PC-9 (cell line): ENCODE results near the gene C1orf226.

Experiments used
- EZH2 ChIP-seq: fragments of 200-600 bp; sonication (generic); IDR thresholded peaks from 2 replicates; pipeline ENCODE4 v1.8.0; 2017; ENCODE audit warnings: antibody characterized with exemption, low read depth
- TF ChIP-seq, protein P1 (sequence below): fragments of 200-600 bp; sonication (generic); conservative IDR thresholded peaks from 2 replicates; pipeline ENCODE4 v1.6.1; 2017; ENCODE audit warnings: mixed run types, antibody characterized with exemption, mild to moderate bottlenecking, moderate library complexity

DNA sequence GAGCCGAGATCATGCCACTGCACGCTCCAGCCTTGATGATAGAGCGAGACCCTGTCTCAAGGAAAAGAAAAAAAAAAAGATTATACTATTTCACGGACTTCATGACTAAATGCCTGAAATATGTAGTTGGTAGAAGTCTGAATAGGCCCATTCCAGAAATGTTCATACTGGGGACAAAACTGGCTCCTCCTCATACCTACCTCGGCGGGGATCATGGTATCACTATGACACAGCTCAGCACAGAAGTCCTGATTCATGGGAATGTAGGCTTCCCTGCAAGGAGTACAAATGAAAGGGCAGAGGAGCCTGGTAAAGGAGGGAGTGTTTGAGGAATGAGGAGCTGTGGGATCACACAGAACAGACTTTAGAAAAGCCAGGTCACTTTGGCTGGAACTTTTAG, 9.9 kb upstream of the C1orf226 start:
- TF ChIP-seq, protein P1, sequence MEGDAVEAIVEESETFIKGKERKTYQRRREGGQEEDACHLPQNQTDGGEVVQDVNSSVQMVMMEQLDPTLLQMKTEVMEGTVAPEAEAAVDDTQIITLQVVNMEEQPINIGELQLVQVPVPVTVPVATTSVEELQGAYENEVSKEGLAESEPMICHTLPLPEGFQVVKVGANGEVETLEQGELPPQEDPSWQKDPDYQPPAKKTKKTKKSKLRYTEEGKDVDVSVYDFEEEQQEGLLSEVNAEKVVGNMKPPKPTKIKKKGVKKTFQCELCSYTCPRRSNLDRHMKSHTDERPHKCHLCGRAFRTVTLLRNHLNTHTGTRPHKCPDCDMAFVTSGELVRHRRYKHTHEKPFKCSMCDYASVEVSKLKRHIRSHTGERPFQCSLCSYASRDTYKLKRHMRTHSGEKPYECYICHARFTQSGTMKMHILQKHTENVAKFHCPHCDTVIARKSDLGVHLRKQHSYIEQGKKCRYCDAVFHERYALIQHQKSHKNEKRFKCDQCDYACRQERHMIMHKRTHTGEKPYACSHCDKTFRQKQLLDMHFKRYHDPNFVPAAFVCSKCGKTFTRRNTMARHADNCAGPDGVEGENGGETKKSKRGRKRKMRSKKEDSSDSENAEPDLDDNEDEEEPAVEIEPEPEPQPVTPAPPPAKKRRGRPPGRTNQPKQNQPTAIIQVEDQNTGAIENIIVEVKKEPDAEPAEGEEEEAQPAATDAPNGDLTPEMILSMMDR, result no peak
- no peak for TF ChIP-seq EZH2
